ENCODE data around the gene TMEM165.

- no peak for TF ChIP-seq CTCF (conservative IDR thresholded peaks at IDR 0.05; ENCODE audit: low read depth, low read length)
- TF ChIP-seq CEBPB (IDR thresholded peaks at IDR 0.05; ENCODE audit: low read depth, low read length): peak; percentile 21; the same call in 1 of the 2 replicates
- TF ChIP-seq USF2 (IDR thresholded peaks at IDR 0.05; ENCODE audit: low read depth, low read length): no peak
- TF ChIP-seq MAZ (IDR thresholded peaks at IDR 0.05; ENCODE audit: borderline replicate concordance, low read depth, low read length): no peak
- no peak for TF ChIP-seq POLR2A (IDR thresholded peaks at IDR 0.05; ENCODE audit: low read depth, low read length)
- TF ChIP-seq MAFK (IDR thresholded peaks at IDR 0.05; ENCODE audit: low read depth, low read length): no peak
- TF ChIP-seq RCOR1 (IDR thresholded peaks at IDR 0.05; ENCODE audit: insufficient replicate concordance, low read length): no peak
- TF ChIP-seq ELK1 (IDR thresholded peaks at IDR 0.05; ENCODE audit: borderline replicate concordance, low read depth, low read length): no peak
- no peak for TF ChIP-seq SMC3 (IDR thresholded peaks at IDR 0.05; ENCODE audit: low read depth, low read length)
- TF ChIP-seq RAD21 (IDR thresholded peaks at IDR 0.05; ENCODE audit: low read length): no peak
Measured at GRCh38 chr4:55445921-55446577, 50.3 kb downstream of the TMEM165 start.
